Stimulated activated CD8-positive, alpha-beta memory T cell treated with anti-CD3 and anti-CD28 coated beads, Interleukin-2, amount 100 ng/mL, for 1 hour (primary cell): ENCODE results near the gene SYNGR2.

Experiments
- DNase-seq, 2 donors: peaks; one replicate each; pipeline ENCODE4 v3.0.0-alpha.2; 2020; ENCODE audit warnings: low read depth in 2 of 2

Gene SYNGR2

DNA sequence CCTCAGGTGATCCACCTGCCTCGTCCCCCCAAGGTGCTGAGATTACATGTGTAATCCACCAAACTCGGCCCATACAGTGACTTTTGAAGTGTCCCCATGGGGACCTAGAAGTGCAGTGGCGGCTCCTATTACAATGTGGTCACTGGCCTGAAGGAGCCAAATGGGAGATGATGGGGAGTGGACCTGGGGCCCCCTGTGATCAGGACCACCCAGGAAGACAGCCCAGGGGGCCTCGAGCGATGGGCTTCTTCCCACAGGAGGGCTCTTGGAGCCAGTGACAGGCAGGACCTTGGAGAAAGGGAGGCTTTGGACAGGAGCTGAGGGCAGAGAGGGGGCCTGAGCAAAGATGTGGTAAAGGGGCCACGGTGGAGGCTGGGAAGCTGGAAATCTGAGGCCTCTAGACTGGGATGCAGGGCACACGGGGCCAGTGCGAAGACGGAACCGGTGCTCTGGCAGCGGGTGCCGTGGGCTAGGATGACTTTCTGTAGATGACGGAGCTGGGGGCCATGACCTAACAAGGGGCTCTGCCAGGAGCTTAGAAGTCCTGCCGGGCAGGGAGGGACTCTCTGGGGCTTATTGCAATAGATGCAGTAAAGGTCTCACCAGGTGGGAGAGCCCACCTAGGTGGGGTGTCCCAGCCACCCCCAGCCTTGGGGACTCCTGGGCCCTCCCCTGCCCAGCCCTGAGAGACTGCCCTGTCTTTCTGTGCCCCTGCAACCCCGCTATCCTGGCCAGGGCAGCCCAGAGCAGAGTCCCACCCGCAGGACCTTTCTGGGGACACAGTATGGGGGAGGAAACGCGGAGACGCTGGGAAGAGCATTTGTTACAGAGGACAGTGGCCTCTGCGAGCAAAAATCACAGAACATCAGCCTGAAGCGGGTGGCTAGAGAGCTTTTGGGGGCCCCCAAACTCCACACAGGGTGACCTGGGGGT is 24.9 kb upstream of the SYNGR2 start:
- DNase-seq = no peak

DNA sequence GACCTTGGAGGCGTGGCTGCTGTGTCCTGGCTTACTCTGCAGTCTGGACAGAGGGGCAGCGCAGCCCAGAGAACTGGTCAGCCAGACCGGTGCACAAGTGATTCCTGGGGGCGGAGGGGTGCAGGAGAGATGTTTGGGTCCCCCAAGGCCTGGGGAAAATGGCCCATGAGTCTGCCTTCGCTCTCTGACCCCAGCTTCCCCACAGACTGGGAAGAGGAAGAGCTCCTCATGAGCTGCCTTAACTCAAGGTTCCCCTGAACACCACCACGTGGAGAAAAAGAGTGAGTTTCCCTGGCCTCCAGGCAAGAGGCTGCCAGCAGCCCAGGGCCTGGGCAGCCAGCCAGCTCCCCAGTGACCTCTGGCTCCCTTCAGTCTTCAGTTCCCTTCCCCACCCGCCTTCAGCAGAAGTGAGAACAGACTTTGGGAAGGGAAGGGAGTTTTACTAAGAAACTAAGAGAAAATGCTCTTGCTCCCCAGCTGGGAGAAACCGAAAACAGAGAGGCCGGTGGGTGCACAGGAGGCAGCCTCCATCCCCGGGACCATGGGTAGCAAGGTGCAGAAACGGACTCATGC is 24.1 kb upstream of the SYNGR2 start:
- DNase-seq = no peak

DNA sequence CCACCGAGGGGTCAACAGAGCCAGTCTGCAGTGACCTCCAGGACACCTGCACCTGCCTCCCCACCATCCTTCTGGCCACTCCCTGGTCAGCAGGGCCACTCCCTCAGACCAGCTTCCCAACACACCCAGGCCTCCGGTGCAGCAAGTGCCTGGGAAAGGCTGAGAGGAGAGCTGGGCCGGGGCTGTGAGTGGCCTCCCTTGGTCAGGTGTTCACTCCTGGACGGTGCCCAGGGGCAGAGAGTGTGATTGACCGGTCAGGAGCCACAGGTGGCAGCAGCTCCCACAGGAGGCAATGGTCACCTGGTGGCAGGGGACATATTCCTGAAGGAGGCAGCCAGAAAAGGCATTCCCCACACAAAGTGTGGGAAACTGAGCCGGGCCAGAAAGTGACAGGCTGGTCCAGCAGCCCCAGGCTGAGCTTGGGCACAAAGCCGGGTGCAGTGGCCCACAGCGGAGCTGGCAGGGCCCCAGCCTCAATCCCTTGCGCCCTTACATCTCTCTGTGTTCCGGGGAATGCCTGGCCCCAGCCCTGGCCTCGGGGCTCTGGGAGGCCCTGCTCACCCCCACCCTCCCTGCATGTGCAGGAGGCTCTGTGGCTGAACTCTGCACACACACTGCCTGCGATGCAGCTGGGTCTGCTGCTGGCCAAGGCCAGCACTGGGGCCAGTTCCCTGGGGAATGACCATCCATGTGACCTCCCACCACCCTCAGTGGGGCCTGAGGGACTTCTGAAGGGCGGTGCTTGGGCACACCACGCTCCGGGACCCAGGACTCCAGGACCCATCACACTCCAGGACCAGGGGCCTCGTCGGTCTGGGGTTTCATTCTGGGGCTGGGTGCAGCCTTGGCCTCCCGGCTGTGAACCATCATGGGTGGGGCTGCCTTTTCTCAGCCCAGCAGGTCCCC is 23.4 kb upstream of the SYNGR2 start:
- no peak for DNase-seq

DNA sequence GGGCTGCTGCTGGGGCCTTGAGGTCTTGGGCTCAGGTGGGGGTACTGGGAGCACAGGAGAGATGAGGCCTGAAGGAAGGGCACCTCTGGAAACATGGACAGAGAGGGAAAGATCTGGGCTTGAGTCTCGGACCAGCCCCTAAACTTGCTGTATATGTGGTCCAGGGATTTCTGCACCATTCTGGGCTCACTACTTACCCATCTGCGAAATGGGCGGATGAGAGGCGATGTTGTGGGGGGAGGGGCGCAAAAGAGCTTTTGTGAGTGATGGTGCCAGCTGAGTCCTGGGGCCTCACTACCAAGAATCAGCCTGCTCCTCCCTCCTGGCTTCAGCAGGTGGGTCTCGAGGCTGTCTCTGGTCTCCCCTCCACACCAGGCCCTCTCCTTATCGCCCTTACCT is 21.9 kb upstream of the SYNGR2 start:
- no peak for DNase-seq

DNA sequence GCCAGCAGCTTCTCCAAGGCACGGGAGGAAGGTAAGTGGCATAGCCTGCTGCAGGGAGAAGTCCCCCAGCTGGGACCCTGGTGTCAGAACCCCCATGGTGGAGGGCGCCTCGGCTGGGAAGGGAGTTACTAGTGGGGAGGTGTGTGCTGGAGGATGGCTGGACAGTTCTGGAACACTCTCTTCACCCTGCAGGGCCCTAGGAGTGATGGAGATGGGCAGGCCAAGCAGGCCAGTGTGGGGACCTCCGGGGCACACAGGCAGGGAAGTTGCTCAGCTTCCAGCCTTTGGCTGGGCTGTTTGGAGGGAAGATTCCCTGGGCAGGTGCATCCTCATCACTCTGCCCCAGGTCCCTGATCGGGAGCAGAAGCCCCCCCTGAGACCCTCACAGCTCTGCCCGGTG is 21.5 kb upstream of the SYNGR2 start:
- DNase-seq = no peak

DNA sequence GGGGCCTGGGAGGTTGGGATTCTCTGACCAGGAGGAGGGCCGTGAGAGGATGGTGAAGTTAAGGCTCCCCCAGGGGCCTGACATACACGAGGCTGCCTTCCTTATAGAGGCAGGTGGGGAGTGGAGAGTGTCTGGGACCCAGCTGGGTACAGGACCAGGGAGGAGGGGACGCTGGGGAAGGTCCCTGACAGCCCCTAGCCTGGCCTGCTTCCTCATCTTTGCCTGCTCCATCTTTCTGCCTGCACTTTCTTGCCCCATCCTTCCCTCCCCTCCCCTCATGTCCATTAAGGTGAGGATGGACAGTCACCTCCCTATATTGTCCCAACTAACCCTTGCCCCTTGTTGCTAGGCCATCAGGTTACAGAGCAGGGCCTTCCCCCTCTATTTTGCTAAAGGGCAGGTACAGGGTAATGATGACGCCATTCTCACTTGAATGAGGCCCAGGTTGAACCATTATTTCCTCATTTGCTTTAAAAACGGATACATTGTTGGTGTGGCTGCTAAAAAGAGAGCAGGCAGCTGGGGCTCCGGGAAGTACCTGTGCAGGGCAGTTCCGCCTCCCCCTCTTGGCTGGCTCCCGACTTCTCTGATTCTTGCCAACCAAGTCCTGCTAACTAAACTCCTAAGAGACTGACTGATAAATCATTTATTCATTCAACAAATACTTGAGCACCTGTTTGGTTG is 20.9 kb upstream of the SYNGR2 start:
- DNase-seq = no peak

DNA sequence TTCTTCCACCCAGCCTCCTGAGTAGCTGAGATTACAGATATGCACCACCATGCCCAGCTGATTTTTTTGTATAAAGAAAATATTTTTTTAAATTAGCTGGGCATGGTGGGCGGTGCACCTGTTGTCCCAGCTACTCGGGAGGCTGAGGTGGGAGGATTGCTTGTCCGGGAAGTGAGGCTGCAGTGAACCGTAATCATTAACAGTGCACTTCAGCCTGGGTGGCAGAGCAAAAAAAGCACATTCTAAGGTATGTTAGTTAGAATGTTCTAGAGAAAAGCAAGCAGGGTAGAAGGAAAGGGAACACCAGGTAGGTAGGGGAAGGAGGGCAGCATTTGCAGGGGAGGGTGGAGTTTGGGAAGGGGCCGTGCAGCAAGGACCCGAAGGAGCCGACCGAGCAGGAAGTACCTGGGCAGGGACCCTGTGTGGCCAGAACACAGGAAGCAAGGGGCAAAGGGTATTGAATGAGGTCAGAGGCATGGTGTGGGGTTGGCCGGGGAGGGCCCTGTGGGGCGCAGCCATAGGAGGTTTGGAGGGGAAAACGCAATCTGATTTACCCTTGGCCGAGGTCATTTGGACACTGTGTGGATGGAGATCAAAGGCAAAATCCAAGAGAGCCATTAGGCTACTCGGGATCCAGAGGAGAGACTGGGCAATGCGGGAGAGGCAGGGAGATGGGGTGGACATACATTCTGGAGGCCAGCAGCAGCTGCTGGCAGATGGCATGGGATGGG is 19.9 kb upstream of the SYNGR2 start:
- no peak for DNase-seq

DNA sequence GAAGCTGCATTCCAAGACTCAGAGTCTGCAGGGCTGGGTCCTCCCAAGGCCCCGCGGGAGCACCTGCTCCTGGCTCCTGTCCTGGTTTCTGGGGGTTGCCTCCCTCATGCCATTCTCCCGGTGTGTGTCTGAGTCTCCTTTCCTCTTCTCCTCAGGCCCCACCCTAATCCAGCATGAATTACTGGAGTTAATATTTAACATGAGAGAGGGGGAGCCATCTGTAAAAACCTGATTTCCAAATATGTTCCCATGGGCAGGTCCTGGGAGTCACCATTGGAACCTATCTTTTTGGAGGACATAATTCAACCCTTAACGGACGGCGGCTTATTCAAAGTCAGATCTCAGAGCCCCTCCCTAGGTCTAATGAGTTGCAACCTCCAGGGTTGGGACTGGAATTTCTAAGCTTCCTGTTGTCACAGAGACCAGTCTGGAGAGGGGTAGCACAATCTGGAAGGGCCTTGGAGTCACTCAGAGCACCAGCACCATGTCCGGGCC is 16.8 kb upstream of the SYNGR2 start:
- no peak for DNase-seq

DNA sequence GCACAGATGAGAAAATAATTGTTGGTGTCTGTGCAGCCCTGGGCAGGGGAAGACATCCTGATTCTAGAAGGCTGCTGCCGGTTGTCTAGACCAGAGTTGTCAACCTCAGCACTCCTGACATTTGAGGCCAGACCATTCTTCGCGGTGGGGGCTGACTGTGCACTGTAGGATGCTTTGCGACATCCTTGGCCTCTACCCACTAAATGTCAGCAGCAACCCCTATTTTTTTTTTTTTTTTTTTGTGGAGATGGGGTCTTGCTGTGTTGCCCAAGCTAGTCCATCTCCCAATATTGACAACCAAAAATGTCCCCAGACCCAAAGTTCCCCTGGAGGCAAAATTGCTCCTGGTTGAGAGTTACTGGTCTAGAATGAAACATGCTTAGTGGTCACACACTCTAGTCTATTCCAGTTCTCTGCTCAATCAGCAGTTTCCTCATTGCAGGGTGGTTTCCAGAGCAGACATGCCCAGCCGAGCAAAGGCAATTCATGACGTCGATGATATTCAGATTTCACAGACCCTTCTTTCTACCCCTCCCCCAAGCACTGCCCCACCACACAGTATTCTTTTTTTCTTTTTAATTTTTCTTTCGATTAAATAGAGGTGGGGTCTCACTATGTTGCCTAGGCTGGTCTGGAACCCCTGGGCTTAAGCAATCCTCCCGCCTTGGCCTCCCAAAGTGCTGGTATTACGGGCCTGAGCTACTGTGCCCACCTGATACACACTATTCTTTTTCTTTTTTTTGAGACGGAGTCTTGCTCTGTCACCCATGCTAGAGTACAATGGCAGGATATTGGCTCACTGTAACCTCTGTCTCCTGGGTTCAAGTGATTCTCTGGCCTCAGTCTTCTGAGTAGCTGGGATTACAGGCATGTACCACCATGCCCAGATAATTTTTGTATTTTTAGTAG is 13.2 kb upstream of the SYNGR2 start:
- DNase-seq = no peak

DNA sequence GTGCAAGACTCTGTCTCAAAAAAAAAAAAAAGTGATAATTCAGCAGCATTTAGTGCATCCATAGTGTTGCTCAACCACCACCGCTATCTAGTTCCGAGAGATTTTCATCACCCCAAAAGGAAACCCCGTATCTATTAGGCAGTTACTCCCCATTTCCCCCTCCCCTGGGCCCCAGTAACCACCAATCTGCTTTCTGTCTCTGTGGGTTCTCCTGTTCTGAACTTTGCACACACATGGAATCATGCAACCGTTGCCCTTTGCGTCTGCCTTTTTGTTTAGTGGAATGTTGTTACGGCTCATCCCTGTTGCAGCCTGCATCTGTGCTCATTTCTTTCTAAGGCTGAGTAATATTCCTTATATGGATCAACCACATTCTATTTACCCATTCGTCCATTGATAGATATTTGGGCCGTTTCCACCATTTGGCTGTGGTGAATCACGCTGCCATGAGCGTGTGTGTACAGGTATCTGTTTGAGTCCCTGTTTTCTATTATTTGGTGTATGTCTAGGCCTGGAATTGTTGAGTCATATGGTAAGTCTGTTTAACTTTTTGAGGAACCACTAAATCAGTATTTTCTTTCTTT is 8.7 kb upstream of the SYNGR2 start:
- no peak for DNase-seq

DNA sequence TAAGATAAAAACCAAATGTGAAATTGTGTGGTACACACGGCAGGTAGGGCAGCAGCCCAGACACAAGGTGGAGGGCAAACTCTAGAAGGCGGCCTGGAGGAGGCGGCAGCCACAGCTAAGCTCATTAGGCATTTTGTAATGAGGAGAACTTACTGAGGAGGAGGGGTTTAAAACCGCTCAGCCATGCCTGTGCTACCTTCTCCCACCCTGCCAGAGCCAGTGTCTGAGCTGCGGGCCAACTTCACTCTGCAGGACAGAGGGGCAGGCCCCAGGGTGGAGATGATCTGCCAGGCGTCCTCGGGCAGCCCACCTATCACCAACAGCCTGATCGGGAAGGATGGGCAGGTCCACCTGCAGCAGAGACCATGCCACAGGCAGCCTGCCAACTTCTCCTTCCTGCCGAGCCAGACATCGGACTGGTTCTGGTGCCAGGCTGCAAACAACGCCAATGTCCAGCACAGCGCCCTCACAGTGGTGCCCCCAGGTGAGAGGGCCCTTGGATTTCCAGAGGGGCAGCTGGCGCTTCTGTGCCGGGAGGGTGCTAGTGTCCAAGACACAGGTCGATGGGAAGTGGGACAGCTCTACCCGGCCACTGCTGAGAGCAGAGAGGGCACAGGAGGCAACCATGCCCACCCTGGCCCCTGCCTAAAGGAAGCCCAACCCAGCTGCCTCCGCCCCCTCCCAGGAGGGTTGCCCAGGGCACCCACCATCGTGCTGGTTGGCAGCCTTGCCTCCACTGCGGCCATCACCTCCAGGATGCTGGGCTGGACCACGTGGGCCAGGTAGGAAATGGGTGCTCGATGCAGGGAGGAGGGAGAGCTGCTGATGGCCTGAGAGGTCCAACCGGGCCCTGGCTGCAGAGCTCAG is 4.3 kb upstream of the SYNGR2 start:
- no peak for DNase-seq

DNA sequence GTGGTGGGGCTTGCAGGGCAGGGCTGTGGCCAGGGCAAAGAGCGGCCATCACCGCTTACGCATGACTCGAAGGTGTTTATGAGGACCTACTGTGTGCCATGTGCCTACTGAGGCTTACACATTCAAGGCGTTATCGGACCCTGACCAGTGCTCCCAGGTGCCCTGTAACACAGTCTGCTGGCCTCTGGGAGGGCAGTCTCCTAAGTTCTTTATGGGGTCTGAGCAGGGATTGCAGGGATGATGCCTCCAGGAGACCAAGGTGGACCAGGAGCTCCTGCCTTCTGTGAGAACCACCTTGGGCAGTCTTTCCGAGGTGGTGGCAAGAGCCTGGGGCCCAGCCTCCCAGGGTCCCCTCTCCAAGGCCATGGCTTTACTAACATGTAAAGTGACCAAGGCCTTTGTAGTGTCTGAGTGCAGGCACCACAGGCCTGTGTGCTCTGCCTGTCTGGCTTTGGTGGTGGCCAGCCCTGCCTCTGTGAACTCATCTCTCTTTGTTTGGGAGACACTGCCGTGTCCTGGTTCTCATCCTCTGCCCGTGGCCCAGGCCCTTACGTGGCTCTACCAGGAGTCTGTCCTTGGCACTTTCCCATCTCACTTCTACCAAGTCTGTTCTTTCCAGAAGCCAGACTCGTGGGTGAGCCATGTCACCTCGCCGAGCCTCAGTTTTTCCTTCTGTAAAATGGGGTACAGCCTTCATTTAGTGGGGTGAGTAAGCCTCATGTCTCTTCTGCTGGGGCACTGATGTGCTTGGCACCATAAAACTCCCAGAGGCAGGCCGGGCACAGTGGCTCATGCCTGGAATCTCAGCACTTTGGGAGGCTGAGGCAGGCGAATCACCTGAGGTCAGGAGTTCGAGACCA is 3.4 kb upstream of the SYNGR2 start:
- no peak for DNase-seq

DNA sequence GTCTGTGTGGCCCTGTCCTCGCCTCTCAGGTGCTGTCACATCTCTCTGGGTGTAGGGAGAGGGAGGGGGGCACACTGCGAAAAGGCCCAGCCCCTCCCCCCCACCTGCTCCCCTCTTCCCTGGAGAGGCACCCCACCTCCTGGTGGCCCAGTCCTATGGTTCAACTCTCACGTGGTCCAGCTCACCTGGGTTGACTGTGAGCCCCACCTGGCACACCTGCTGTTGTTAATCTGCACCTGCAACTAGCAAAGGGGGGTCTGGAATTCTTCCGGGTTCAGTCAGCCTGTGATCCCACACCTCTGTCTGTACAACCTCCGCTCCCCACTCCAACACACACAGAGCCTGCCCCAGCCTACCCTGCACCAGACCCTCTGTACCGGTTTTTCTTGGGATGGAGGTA is 2.0 kb upstream of the SYNGR2 start:
- no peak for DNase-seq

DNA sequence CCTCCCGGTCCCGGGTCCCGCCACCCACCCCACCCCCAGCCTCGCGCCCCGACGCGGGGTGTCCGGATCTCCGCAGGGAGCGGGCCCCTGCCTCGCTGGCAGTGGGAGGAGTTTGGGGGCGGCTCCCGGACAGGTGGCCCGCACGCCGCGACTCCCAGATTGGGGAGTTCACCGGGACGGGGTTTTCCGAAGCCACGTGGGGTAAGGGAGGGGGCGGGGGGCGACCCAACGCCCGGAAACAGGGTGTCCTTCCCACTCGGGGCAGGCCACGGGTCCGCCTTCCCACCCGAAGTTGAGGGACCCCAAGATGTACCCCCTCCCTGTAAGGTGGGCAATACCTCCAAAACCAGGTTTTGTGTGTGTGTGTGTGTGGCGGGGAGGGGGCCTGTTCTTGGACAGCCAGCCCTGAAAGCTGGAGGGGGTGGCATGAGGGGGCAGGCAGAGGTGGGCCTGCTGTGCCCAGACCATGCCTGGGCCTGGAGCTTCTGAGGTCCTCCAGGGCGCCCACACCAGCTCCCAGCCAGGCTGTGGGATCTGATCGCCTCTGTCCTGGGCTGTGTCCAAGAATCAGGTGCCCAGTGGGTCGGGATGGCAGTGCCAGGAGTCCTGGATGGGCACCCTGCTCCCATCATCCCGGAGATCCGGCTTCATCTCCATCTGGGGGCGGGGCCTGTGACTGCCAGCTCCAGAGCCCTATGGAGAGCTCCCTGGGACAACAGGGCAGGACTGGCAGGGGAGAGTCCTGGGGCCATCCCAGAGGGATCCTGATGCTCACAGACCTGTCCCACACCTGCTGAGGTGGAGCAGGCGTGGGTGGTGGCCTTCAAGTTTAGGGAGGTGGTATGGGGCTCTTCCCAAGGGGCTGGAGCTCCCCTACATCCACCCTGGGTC is 767 bp downstream of the SYNGR2 start:
- DNase-seq = no peak

DNA sequence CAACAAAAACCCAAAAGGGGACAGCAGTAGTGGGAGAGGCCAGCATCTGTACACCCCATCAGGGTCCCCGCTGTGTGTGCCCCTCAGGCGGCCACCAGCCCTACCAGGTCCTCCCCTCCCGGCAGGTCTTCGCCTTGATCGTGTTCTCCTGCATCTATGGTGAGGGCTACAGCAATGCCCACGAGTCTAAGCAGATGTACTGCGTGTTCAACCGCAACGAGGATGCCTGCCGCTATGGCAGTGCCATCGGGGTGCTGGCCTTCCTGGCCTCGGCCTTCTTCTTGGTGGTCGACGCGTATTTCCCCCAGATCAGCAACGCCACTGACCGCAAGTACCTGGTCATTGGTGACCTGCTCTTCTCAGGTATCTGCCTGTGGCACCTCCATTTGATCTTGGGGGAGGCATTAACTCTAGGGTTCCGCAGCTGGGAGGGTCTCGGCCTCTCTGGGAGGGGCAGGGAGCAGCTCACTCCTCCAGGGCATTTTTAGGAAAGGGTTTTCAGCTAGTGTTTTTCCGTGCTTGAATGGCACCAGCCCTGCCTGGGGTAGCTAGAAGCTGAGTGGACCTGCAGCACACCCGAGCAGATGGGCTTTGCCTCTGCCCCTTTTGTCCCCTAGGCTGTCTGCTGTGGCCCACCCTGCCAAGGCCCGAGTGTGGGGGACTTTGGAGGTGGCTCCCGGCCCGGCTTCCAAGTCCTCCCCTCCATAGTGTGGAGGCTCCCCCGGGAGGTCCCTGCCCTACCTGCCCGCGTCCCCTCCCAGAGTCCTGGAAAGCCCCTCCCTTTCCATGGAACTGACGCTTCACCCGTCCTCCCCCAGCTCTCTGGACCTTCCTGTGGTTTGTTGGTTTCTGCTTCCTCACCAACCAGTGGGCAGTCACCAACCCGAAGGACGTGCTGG is 2.6 kb downstream of the SYNGR2 start:
- no peak for DNase-seq
